ENCODE results near the gene MEIS2.

Gene MEIS2

DNA sequence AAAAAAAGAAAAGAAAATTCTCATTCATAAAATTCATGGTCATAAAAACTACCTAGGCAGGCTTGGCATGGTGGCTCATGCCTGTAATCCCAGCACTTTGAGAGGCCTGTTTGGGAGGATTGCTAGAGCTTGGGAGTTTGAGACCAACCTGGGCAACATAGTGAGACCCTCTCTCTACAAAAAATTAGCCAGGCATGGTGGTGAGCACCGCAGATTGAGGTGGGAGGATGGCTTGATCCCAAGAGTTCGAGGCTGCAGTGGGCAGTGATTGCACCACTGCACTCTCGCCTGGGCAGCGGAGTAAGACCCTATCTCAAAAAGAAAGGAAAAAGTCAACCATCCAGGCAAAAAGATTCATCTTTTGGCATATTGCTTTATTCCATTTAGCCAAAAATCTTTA, 58.5 kb downstream of the MEIS2 start:
- no peak for DNase-seq (ENCODE audit: extremely low read depth in 1 of 2, low read depth in 1 of 2)

DNA sequence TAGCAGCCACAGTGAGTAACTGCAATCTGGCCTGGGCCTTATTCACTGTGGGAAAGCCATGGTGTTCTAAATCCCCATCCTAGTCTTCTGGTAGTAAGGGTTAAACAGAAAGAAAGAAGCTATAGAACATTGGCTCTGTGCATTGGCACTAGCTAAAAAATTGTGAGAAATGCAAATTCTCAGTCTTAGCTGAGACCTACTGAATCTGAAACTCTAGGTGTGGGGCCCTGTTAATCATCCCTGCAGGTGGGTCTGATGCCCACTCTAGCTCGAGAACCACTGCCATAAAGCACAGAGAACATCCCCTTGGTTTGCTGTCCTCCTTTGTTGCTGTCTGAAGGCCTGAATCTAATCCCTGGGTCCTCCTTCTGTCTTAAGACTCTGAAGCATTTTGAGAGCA, 59.3 kb downstream of the MEIS2 start:
- no peak for DNase-seq (ENCODE audit: extremely low read depth in 1 of 2, low read depth in 1 of 2)

DNA sequence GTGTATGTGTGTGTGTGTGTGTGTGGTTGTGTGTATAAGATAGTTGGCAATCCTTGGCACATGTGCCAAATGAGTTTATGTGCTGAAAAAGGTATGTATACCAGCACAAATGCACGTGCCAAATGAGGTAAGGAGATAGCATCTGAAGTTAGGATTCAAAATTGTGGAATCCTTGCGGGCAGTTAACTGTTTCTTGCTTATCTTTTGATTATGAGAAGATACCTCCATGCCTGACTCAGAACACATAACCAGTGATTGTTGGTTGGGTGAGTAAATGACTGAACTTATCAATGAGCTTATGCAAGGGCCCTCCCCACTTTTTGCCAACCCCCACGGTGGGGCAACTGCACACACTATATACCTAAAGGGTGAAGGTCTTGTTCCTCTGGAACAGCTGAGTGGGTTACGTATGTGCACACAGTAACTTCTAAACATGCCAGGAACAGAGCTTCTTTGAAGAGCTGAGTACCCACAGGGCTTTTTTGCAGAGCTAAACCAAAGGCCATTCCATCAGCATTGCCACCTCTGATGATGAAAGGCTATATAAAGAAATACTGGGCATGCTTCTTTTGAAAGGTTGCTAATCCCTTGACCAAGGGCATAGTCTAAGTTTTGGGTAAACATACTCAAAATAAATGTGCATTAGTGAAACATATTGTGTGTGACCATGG, 60.1 kb downstream of the MEIS2 start:
- no peak for DNase-seq (ENCODE audit: extremely low read depth in 1 of 2, low read depth in 1 of 2)

DNA sequence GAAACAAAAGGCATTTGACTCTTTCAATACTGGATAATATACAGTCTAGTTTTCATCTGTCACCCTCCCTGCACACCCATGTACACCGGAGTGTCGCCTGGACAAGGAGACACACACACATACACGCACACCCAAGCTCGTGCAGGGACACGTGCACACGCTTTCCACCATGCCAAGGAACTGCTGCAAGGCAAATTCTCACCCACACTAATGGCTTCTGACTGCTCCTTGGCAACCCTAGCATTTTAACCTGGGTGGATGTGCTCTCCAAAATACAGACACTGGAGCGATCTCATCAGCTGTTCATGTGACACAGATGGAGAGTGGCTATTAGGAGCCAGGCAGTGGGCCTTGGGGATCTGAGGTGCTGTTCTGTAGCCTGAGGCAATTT, 61.6 kb downstream of the MEIS2 start:
- DNase-seq (ENCODE audit: extremely low read depth in 1 of 2, low read depth in 1 of 2): no peak

DNA sequence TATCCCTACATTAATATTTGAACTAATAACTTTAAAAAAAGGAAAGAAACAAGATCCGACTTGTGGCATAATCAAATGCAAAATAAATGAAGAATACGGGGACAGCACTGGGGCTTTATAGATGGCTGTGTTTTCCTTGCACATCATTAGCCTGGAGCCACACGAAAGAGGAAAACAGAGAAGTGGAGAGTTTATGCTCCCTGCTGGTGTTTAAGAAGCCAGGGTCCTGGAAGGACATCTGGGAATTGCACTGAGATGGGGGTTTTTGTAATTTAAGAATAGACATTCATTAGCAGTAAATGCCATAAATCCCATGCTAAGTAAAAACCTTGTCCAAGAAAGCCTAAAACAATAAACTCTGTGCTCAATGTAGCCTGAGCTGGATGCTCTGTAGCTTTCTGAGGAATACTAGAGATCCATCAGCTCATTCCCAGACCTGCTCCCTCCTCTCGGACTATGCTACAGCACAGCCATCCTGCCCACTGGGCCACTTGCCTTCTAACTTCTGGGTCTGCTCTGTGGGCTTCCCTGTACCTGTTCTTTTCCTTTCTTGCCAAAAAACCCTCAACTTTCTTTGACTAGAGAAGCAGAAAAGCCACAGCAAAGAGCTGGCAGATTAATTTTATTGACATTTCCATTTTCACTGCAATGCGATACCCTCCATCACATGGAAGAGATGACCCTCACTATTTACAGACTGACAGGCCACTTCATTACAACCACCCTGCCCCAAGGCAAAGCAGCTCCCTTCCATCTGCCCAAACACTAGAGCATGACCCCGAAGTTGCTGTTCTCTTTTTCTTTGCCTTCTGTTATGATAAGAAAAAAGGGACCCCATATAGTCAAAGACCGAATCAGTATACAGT, 62.3 kb downstream of the MEIS2 start:
- no peak for DNase-seq (ENCODE audit: extremely low read depth in 1 of 2, low read depth in 1 of 2)

DNA sequence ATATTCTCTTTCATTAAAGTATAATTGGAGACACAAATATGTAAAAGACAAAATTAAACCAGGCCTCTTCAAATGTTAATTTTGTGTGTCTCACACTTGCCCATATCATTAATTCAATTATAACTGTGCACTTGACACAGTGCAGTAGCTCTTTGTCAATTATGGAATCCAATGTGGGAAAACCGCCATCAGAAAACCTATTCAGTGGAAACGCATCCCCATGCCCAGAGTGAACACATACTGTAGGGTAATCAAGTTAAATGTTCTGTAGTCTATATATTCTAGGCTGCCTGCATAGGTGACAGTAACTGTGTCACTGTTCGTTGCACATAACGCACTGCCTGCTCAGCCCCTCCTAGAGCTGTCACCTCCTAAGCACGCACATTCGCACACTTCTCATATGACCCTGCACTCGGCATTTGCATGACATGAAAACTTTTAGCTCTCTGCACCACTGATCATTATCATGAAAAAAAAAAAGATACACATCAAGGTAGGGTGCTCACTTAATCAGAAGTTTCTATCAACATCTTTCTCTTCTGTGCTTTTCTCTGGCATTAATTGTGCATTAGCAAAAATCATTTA, 63.2 kb downstream of the MEIS2 start:
- DNase-seq (ENCODE audit: extremely low read depth in 1 of 2, low read depth in 1 of 2): no peak

DNA sequence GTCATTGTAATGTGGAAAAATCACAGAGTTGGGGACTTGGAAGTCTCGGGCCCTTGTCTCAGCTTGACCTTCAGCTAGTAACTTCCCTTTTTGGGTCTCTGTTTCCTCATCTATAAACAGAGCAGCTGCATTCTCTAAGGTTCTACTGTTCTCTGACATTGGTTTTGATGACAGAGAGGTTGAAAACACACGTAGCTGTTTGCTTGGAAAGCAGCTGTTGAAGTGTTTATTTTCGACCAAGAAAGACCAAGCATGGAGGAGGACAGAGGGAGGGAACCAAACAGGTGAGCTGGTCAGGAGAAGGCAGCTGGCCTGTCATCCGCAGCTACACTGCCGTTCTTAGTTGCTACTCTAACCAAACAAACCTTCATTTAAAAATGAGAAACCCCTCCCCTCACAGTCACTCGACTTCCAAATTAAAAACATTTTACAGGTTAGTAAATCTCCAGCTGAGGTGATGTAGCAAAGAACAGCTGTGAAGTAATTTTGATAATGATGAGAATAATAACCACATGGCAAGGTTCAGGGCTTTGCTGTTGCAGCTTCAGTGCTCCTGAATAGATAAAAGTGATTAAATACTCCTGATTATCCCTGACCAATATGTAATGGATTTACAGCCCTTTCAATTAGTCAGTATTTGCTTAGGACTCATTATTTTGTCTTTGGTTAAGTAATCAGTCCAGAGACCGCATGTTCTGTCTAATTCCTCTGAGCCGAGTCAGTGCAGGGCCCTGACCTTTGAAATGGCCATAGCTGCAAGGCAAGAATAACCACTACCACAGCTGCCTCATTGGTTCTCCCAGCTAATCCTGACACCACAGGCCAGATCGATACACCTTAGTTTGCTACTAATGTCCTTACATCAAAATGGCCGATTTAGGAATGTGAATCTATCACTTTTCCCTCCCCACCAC, 65.3 kb downstream of the MEIS2 start:
- DNase-seq (ENCODE audit: extremely low read depth in 1 of 2, low read depth in 1 of 2): no peak

DNA sequence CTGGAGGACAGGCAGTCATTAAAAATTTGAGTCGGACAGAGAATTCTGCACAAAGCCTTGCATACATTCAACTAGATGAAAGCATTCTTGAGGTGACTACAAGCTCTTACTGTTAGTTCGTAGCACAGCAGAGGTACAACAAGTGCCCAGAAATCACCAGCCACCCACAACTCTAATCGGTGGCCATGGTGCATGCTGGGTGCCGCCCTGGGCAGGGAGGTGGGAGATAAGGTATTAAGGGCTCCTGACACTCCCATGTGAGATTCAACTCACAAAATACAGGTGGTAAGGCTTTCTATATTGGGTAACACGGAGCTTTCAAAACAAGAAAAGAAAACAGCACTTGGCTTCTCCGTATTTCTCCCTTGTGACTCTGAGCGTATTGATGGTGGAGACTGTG, 66.0 kb downstream of the MEIS2 start:
- DNase-seq (ENCODE audit: extremely low read depth in 1 of 2, low read depth in 1 of 2): no peak

DNA sequence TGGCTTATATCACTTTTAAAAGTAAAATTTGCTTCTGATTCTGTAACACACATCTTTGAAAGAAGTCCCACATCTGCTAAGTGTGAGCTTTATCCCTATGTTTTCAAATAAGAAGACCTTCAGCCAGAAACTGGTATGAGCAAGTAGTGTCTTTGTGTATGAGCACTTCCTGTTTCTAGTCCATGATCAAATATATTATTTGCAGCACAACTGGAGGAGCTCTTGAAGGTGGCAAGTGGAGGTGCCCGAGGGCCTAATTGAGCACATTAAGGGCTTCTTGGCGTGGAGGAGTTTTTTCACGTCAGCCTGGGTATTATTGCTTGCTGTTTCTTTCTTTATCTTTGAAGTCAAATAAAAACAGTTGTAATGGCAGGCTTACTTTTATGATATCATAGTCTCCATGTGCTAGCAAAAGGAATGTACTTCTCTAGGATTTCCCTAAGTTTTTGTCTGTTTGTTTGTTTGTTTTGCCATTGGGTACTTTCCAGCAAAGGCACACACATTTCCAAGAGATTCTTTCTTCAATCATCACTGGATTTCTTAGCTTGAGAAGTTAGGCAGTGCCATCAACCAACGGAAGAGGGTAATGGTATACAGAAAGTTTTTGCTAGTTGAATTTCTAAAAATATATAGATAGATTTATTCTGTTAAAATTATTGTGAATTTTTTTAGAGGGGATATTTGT, 68.1 kb downstream of the MEIS2 start:
- no peak for DNase-seq (ENCODE audit: extremely low read depth in 1 of 2, low read depth in 1 of 2)

DNA sequence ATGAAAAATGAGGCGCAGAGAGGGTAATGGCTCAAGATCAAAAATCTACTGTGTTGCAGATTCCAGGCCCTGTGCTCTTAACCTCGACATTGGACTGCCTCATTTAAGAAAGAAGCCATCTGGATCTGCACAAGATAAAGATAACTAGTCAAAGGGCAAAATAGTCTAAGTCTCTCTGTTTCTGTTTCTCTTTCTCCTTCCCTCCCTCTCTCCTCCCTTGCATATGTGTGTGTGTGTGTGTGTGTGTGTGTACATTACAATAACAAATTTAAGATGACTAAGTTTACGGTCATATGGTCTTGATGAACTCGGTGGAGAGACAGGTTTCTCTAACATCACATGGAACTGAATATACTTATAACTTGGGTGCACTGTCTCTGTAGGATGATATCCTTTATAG, 69.2 kb downstream of the MEIS2 start:
- DNase-seq (ENCODE audit: extremely low read depth in 1 of 2, low read depth in 1 of 2): no peak

DNA sequence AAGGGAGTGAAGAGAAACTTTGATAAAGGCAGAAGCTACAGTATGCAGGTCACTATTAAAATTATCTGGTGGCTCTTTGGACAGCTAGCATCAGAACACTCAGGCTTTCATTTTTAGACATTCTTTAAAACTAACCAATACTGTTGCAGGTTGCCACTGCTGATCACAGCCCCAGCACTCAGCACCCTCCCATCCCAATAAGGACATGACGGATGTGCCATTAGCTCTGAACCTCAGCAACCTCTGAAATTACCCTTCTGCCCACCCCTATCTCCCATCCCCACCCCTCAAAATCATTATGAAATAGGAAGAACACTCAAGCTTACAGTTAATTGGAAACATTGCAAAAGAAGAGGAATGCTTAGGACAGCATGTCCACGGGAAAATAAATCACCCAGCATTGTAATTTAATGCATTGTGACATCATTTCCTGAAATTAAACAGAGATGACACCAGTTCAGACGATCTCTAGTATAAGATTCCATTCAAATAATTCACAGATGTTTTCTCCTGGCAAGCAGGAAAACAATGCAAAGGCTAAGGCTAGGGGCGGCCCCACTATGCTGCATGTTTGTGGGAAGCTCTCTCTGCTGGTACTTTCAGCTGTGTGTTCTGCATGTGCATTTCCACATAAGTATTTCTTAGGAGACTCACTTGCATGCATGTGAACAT, 71.6 kb downstream of the MEIS2 start:
- DNase-seq (ENCODE audit: extremely low read depth in 1 of 2, low read depth in 1 of 2): no peak

DNA sequence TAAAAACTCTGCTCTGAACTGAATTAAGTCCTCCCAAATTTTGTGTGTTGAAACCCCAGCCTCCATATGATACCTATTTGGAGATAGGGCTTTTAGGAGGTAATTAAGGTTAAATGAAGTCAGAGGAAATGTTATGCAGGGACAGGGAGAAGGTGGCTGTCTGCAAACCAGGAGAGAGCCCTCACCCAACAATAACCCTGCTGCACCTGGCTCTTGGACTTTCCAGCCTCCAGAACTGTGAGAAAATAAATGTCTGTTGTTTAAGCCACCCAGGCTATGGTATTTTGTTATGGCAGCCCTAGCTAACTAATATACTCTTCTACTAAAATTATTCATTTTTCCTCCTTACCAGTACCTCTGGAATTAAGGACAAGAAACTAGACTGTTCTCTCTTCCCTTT, 79.5 kb downstream of the MEIS2 start:
- DNase-seq (ENCODE audit: extremely low read depth in 1 of 2, low read depth in 1 of 2): no peak

DNA sequence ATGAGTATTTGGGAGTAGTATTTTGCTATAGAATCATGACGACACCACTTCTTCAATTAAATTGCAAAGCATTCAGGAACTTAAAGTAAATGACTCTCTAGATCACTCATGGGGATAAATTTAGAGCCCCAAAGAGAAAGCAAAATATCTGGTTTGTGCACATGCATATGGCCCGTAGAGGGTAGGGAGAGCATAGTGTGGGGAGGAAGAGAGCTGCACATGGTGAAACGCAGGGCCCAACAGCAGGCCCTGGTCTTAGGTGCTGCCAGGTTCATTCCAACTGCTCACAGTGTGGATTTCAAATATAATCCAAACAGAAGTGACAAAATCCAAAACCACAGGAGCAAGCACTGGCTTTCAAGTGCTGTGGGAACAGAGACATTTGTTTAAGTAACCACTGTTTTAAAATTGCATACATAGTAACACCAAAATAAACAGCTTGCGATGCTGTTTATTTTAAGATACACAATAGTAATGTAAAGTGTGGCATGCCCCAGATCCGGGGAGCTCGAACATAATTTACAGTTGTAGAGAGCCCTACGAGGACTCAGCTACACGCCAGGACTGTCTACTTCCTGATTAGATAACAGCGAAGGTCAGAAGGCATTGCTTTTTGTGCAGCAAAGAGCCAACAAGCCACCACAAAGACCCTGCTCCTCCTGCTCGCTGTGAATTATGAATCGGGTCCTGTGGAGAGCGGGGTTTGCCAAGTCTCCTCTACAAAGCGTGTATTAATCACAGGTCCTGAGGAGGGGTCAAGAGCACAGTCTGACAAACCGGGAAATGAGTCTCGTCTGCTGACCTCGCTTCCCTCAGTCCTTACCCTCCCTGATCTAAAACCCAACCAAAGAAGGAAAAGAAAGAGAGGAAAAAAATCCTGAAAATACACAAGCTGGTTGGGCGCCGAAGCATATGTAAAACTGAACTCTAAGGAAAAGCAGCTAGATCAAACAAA, 80.6 kb downstream of the MEIS2 start:
- no peak for DNase-seq (ENCODE audit: extremely low read depth in 1 of 2, low read depth in 1 of 2)

DNA sequence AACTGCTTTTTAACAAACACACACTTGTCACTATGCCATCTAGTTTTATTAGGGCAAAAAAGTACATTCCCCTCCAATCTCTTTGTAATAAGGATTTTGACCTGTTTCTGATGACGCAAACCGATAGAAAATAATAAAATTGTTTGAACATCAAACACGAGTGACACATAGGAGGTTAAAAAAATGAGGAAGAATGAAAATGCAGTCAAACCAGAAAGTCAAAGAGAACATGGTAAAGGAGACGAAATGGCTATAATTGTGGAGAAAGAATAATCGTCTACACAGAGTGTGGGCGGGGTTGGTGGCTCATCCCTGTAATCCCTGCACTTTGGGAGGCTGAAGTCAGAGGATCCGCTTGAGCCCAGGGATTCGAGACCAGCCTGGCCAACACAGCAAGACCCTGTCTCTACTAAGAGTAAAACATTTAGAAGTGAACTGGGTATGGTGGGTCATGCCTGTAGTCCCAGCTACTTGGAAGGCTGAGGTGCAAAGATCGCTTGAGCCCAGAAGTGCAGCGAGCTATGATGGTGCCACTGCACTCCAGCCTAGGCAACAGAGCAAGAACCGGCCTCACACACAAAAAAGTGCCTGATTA, 83.2 kb downstream of the MEIS2 start:
- DNase-seq (ENCODE audit: extremely low read depth in 1 of 2, low read depth in 1 of 2): no peak

DNA sequence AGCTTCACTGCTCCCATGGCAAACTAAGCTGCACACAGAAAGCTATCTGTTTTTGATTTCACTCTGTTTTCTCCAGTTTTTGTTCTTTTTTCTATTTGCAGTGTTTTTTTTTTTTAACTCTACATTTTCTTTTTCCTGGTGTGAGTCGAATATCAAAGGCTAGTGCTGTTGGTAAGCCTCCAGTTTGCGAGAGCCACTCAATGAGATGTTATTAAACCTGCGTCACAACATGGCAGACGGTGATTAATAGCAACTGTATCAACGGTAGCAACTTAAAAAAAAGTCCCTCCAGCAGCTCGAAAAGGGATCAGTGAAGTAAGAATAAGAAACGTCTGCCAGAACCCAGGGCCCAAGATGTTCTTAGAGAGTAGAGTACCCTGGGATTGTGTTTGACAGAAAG, 84.1 kb downstream of the MEIS2 start:
- DNase-seq (ENCODE audit: extremely low read depth in 1 of 2, low read depth in 1 of 2): no peak

DNA sequence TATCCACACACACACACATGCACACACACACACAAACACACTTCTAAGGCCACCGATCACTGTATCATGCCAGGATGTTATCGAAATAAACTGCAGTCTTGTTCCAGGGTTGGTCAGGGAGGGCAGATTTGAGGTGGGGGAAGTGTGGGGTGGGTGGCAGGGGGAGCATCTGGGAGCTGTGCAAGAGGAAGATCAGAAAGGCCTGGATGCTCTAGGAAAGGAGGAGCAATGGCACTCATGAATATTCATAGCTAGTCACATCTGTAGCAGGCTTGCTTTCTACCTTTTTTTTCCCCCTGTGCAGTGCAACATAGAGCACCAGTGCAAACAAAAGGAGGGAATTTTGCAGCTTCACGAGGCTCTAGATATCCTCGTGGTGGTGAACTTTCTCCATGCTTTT, 84.9 kb downstream of the MEIS2 start:
- no peak for DNase-seq (ENCODE audit: extremely low read depth in 1 of 2, low read depth in 1 of 2)

DNA sequence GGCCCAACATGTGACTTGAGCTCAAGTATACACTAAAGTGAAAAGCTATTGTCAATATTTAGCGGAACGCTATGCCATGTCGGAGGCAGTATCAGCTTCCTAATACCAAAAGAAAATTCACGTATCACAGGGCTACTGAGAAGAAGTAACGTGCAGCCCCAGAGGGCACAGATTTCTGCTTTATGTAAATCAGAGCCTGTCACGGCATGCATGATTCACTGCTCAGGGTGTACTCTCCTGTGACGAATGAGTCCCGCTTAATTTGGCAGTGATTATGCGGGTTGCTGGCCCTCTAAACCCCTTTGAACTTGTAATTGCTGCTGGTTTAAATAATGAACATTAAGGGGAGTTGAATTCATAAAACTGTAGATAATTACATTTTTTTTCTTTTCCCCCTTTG, 85.3 kb downstream of the MEIS2 start:
- no peak for DNase-seq (ENCODE audit: extremely low read depth in 1 of 2, low read depth in 1 of 2)

DNA sequence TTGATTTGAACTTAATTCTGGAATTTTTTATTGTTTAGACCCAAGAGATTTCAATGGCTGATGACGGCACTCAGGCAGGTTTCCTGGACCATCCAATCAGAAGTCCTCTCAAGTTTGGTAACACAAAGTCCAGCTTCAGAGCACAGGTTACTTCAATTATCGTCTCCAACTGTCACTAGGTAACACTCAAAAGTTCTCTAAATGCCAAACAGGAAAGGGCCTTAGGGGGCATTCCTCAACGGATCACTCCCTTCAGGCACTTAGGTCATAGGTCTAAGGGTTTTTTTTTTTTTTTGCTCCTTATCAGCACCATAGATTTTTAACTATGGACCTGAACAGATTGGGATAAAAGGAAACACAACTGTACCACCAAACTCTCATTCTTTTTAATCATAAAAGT, 85.8 kb downstream of the MEIS2 start:
- DNase-seq (ENCODE audit: extremely low read depth in 1 of 2, low read depth in 1 of 2): no peak

DNA sequence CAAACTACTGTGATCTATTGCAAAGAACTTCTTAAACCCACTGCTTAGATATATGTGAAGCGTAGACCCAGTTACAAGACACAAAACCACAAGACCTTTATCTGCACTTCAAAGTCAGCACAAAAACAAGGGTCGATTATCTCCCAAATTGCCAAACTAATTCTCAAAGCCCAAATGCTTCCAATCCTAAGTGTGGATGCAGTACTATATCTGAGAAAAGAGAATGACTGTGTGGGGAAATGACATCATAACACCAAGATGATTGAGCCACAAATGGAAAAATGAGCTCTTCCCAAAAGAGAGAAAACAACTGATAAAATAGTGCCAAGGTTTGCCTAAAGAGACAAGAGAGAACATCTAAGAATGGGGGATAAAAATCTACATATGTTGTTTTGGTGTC, 86.2 kb downstream of the MEIS2 start:
- no peak for DNase-seq (ENCODE audit: extremely low read depth in 1 of 2, low read depth in 1 of 2)
